Epidermal melanocyte (primary cell): ENCODE data around the gene PHF21B.

Experiments
- DNase-seq: peaks from one replicate; pipeline ENCODE4 v3.0.0; 2011; ENCODE audit warnings: low spot score; ENCODE audit not compliant: insufficient read length

Gene PHF21B

DNA sequence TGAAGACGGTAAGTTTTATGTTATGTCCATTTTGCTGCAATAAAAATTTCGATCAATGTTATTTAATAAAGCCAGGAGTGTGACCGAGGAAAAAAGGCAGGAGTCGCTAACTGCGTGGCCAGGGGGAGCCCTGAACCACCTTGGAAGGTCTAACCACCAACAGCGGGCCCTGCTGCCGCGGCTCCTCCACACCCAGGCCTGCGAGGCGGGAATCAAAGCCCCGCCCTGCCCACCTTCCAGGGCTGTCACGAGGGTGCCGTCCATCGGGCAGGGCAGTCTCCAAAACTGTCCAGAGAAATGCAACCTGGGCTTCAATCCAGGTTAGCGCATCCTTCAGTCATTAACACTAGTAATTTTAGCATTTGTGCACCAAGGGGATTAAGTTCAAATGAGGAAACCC is 19.0 kb downstream of the PHF21B start:
- no peak for DNase-seq

DNA sequence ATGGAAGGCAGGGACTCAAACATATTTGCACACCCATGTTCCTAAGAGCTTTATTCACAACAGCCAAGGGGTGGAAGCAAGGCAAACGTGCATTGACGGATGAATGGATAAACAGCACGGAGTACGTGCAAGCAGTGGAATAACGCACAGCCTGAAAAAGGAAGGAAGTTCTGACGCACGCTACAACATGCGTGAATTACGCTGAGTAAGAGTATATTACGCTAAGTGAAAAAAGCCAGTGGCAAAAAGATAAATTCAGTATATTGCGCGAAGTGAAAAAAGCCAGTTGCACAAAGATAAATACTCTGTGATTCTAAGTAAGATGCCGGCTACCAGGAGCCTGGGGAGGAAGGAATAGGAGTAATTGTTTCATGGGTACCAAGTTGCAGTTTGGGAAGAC is 19.5 kb downstream of the PHF21B start:
- DNase-seq = no peak

DNA sequence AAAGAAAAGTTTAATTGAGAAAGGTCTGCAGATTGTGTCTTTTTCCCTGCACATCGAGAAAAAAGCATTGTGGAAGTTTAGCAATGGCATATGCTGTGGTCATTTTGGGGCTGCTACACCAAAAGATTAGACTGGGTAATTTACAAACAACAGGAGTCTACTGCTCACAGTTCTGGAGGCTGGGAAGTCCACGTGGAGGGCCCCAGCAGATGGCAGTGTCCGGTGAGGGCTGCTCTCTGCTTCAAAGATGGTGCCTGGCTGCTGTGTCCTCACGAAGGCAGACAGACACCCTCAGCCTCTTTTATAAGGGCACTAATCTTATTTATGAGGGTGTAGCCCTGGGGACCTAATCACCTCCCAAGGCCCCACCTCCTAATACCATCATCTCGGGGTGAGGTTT is 21.1 kb downstream of the PHF21B start:
- DNase-seq = no peak

DNA sequence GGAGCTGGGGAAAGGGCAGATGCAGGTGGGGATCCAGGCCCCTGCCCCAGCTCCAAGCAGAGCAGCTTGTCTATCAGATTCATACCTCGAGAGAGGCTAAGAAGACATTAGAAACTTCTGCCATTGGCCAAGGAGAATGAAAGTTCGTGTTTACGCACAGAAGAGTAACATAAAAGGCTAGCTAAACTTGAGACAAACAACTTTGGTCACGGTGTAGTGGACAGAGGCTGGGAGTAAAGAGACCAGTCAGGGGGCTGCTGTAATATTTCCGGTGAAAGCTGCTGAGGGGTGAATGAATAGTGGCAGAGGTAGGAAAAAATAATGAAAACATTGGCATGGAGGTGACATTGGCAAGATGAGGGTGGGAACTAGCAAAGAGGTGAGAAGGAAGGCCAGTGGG is 22.9 kb downstream of the PHF21B start:
- DNase-seq = no peak

DNA sequence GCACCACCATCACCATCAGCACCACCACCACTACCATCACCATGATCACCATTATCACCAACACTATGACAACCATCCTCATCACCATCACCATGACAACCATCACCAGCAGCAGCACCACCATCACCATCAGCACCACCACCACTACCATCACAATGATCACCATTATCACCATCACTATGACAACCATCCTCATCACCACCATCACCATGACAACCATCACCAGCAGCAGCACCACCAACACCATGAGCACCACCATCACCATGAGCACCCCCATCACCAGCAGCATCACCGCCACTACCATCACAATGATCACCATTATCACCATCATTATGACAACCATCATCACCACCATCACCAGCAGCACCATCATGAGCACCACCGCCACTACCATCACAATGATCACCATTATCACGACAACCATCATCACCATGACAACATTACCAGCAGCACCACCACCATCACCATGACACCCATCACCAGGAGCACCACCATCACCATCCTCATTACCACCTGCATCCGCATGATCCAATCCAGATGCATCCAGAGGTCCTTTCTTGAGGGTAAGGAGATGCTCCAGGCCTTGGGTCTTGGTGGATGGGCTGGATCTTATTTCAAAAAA is 23.8 kb downstream of the PHF21B start:
- DNase-seq = no peak

DNA sequence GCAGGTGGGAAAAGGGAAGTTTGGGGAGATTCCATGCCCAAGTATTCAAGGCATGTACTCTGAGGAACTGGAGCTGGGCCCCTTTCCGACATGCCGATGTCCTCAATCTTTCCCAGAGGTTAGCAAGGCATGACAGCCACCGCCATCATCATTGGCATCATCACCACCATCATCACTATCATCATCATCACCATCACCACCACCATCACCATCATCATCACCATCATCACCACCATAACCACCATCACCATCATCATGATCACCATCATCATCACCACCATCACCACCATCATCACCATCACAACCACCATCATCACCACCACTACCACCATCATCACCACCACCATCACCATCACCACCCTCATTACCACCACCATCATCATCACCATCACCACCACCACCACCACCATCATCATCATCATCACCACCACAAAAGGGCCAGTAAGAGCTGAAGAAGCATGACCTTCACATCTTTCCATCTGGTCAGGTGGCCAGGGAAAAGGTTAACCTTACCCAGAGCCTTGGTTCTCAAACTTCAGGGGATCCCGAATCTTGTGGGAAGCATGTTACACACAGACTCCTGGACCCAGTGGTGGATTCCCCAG is 25.8 kb downstream of the PHF21B start:
- DNase-seq = no peak

DNA sequence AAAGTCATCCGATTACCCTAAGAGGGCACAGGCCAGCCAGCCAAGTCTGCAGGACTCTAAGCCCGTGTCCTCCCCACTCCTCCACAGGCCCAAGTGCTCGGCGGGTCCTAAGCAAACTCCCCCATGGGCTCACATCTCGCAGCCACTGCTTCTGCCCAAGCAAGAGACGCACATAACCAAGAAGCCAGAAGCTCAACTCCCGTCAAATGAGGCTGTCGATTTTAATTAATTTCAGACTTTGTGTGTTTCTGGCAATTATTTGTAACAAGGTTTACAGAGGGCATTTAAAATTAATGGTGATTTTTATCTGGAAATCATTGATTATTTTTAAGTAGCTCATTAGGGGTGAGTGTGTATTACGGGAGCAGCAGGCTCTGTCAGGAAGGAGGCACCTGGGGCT is 27.4 kb downstream of the PHF21B start:
- no peak for DNase-seq

DNA sequence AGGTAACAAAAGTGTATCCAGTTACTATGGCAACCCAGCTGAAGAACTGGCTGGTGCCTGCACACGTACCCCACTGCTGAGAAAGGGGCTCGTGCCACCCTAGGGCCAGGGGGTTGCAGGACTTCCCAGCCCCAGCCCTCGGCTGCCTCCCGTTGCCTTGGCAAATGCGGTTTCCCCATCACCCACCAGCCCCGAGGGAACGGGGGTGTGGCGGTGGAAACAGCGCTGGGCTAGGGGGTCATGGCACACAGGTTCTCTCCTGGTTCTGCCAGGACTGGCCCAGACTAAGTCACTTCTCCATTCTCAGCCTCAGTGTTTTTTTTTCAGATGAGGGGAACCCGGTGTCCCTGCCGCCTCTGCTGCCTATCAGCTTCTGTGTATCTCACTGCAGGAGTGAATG is 27.9 kb downstream of the PHF21B start:
- DNase-seq = no peak

DNA sequence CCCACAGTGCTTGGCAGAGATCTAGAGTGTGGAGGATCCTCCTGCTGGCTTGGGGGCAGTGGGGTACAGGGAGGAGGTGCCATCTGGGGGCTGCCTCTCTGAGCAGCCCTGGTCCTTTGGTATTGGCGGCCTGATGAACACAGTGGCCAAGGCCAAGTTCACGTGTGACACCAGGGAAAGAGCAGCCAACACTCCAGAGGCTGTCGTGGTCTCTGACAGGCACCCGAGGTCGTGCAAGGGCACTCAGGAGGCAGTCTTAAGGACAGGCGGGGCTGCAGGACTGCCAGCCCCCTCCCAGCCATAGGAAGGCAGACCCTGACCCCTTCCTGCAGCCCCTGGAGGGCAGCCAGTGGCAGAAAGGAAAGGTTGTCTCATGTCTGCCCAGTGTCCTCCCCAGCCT is 30.7 kb downstream of the PHF21B start:
- no peak for DNase-seq

DNA sequence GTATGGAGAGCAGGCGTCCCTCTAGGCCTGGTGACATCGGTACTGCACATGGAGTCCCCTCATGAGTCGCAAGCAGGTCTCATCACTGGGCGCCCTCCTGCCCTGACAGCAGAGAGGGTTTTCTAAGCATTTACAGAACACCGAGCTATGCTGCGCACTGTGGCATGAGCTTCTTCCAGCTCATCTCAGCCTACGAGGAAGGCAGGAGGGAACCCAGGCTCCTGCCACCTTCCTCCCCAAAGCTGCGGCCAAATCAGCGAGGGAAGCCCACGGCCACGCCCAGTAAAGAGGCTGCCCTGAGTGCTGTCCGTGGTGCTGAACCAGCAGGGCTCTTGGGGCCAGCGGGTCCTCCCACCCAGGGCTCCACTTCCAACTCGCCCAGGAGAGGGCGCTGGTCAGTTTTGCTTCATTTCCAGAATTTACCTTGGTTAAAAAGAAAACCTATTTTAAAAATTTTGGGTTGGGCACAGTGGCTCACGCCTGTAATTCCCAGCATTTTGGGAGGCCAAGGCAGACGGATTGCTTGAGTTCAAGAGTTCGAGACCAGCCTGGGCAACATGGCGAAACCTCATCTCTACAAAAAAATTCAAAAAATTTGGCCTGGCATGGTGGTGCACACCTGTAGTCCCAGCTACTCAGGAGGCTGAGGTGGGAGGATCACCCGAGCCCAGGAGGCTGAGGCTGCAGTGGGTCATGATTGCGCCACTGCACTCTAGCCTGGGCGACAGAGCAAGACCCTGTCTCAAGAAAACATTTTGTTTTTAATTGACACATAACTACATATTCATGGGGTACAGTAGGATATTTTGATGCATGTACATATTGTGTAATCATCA is 34.2 kb downstream of the PHF21B start:
- peak; percentile 69 for DNase-seq

DNA sequence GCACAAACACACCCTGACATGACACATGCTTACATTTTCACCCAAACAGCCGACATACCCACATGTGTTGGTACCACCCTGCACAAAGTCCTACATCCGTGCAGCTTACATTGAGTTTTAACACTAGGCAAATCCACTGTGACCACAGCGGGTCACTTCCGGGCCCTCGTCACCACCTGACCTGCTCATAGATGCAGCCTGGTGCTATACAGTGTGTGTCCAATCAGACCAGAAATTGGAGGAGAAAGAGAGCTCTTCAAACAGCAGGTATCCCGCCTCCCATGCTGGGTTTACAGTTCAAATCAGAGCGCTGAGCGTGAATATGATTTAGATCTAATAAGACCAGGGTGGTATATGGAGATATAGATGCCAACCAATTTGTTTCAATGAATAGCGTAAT is 35.4 kb downstream of the PHF21B start:
- no peak for DNase-seq

DNA sequence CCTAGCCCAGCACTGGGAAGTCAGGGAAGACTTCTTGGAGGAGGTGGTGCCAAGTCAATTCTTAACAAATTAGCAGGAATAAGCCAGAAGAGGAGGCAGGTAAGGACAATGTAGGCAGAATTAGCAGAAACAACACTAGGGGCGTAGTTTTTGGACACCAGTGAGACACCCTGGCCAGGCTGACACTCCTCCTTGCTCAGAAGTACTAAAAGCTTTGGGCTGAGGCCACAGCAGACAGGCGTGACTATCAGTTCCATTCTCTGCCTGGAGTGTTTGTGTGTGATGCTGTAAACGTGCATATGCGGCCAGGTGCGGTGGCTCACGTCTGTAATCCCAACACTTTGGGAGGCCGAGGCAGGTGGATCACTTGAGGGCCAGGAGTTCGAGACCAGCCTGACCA is 36.0 kb downstream of the PHF21B start:
- DNase-seq = no peak

DNA sequence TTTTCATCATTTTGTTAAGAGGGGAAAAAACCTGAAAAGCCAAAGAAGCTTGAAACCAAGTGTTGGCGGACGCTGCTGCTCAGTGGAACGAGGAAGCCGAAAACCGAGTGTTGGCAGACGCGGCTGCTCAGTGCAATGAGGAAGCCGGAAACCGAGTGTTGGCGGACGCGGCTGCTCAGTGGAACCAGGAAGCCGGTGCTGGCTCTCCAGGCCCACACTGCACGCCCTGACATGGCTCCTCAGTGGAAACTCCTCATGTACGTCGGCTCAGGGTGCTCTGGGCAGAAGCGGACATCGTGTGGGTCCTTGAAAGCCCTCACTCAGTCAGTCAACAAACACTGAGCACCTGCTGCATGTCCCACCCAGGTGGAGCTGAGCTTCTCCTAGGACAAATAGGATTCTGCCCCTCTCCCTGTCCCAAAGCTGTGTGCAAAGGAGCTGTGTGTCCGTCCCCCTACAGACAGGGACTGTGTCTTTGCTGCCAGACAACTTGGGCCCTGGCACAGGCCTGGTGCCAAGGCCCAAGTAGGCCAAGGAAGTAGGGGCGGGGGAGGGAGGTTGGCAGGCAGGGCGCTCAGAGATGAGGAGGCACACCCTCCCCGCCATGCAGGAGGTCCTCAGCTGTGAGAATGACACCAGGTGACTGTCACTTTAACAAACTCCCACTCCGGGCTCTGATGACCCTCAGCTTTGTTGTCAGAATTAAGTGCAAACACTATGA is 37.3 kb downstream of the PHF21B start:
- no peak for DNase-seq

DNA sequence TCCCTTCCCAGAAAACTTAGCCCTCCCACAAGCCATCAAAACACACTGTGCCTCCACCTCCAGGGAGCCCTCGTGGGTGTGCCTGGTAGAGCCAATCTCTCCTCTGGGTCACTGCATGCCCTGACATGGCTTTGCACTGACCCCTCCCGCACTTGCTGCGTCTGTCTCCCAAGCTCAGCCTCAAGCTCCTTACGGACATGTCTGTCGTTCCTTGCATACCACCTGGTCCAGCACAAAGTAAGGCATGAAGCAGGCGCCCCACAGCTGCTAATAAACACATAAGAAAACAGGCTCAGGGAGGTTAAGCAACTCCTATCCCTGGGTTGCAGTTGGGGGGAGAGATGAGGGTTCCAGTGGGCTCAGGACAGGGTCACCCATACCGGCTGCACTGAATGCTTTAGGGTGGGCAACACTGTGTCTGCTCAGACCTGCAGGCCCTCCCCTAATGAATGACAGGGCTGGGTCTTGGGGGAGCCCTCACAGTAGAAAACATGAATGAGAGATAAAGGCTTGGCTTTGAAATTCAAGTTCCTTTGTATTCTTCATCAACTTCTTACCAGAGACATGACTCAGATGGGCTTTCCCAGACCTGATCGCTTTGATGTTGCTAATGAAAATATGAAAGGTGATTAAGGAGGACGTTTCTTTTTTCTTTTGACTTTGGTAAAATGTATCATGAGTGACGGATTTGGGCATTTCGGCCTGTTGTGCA is 38.0 kb downstream of the PHF21B start:
- DNase-seq = no peak

DNA sequence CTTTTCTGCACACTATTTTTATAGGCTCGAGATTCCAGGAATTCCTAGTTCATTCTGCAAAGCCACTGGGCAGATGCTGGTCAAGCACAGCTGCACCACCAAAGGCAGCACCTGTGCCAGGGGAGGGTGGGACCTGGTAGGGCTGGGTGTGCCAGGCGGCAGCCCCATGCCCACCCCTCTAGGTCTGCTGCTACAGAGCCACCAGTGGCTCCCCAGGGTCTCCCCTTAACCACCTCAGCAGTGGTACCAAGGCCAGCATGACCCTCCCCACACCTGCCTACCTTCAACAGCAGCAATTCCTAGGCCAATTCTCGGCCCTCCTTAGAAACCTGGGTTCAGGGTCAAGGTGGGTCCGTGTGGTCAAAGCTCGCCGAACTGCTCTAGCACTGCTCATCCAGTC is 39.5 kb downstream of the PHF21B start:
- DNase-seq = no peak

DNA sequence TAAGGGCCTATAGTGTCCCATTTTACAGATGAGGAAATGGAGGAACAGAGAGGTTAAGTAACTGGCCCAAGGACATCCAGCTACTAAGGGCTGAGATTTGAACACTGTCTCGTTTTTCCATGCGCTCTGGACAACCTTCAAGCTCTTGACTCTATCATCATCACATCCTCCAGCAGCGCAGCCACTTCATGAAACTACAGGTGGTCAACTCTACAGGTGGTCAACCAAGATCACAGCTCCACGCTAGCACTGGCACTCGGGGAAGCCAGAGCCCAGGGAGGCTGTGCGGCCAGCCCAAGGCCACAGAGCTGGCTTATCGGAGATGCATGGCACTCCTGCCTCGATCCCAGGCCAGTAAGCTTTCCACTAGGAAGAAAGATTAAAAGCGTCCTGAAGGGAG is 40.0 kb downstream of the PHF21B start:
- DNase-seq = no peak

DNA sequence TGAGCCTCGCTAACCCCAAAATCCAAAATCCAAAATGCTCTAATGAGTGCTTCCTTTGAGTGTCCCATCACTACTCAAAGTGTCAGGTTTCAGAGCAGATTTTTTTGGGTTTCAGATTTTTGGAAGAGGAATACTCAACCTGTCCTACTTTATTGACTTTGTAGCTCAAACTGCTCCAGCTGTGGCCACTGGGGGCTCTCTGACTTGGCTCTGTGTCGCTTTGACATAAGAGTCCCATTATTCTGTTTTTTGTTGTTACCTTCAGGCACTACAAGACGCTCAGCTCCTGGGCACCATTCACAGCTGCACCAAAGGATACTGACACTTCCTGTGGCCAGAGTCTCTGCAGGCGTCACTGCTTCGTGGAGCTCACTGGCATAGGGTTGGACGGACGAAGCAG is 41.1 kb downstream of the PHF21B start:
- no peak for DNase-seq

DNA sequence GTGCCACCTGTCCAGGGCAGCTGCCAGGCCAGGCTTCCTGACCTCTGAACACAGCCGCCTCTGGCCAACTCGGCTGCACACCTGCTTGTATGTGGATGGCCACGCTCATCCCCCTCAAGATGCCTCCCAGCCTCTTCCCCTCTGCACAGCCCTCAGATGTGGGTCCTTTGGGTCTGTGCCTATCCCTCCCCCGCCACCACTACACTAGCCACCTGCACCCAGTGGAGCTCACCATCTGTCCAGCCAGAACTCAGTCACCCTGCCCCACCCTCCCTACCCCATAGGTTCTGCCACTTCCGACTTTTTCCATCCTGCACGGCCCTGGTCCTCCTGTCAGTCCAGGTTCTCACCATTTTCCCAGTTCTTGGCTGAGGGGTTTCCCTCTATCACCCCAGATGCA is 44.6 kb downstream of the PHF21B start:
- no peak for DNase-seq

DNA sequence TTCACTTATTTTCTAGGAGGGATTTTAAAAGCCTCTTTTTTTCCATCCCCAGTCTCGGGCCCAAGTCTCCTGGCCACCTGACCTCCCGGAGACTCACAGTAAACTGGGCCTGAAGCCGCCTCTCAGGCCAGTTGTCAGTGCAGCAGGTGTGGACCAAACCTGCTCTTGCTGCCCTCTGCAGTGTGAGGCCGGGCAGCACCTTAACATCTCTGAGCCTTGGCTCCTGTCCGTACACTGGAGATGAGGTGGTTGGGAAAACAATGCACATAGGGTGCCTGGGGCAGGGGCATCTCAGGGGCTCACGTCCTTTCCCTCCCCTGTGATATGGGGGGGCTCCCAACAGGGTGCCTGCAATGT is 45.1 kb downstream of the PHF21B start:
- DNase-seq = no peak

DNA sequence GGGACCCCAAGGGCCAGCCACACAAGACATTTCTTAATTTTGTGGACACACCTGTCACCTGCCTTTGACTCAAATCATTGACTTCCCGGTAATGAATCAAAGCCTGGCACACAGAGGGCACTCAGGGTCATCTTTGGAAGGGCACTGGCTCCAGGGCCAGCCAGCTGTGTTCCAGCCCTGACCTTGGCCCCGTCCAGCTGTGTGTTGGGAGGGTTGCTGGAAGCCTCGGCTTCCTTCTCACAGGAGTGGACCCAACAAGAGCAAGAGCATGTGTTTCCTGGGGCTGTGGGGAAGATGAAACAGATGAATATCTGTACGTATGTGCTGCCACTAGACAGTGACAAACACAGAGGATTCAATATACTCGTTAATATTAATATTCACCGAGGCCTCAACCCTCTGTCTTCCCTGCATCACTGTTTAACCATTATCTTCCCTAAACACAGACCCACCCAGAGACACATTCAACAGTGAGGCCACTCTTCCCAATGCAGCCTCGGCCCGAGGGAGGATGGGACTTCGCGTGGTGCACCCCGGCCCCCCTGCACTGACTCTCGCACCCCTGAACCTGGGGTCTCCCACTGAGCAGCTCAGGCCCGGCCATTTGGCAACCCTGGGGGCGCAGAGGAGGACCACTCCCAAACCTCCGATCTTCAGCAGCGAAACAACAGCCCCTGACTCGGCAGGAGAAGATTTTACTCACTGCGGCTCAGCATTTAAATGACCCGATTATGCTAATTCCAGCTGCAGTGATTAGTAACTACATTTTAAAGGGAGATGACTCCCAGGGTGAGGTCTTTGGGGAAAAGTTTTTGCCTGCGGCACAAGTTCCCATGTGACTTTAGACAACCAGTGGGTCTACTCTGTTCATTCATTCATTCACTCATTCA is 45.7 kb downstream of the PHF21B start:
- no peak for DNase-seq
